ENCODE data around the gene KCNH8.

The KCNH8 gene

GRCh38 chr3:19456738-19457137 lies 308.4 kb downstream of the KCNH8 start:
- no peak for DNase-seq (ENCODE audit: low read depth)
- no peak for TF ChIP-seq CTCF (conservative IDR thresholded peaks at IDR 0.05; ENCODE audit: low read depth, low read length)
- no peak overlapping the region for H3K4me3 ChIP-seq (ENCODE audit: low read length)

- no peak for TF ChIP-seq CTCF (conservative IDR thresholded peaks at IDR 0.05; ENCODE audit: low read depth, low read length)
- H3K4me3 ChIP-seq (ENCODE audit: low read length), result no peak overlapping the region
- peak; percentile 7 for DNase-seq (ENCODE audit: low read depth)
Measured at GRCh38 chr3:19457449-19457848, 309.1 kb downstream of the KCNH8 start.

- no peak overlapping the region for H3K4me3 ChIP-seq (ENCODE audit: low read length)
- no peak for DNase-seq (ENCODE audit: low read depth)
- TF ChIP-seq CTCF (conservative IDR thresholded peaks at IDR 0.05; ENCODE audit: low read depth, low read length), result no peak
Measured at GRCh38 chr3:19467761-19468160, 319.5 kb downstream of the KCNH8 start.

GRCh38 chr3:19471138-19471537 lies 322.8 kb downstream of the KCNH8 start:
- TF ChIP-seq CTCF (conservative IDR thresholded peaks at IDR 0.05; ENCODE audit: low read depth, low read length), result no peak

GRCh38 chr3:19473971-19474580 lies 325.8 kb downstream of the KCNH8 start:
- no peak for DNase-seq (ENCODE audit: low read depth)
- no peak overlapping the region for H3K4me3 ChIP-seq (ENCODE audit: low read length)
- no peak for TF ChIP-seq CTCF (conservative IDR thresholded peaks at IDR 0.05; ENCODE audit: low read depth, low read length)

More at GRCh38 chr3:19471138-19471537, 322.8 kb downstream of the KCNH8 start:
- no peak for DNase-seq (ENCODE audit: low read depth)
- no peak overlapping the region for H3K4me3 ChIP-seq (ENCODE audit: low read length)

GRCh38 chr3:19476281-19476680 lies 328.0 kb downstream of the KCNH8 start:
- H3K4me3 ChIP-seq (ENCODE audit: low read length), result no peak overlapping the region
- TF ChIP-seq CTCF (conservative IDR thresholded peaks at IDR 0.05; ENCODE audit: low read depth, low read length), result no peak

GRCh38 chr3:19485267-19485666 lies 337.0 kb downstream of the KCNH8 start:
- DNase-seq (ENCODE audit: low read depth), result no peak
- TF ChIP-seq CTCF (conservative IDR thresholded peaks at IDR 0.05; ENCODE audit: low read depth, low read length), result no peak

More at GRCh38 chr3:19476281-19476680, 328.0 kb downstream of the KCNH8 start:
- DNase-seq (ENCODE audit: low read depth), result no peak

More at GRCh38 chr3:19485267-19485666, 337.0 kb downstream of the KCNH8 start:
- H3K4me3 ChIP-seq (ENCODE audit: low read length), result no peak overlapping the region

Data from retinal pigment epithelial cell (primary cell).